Measurements from ENCODE around the gene NUP62. TPM values are rescaled to one million over a fixed set of nuclear protein-coding genes. Genes with fewer than 3 reads are reported as not detected.

Gene NUP62
- polyA plus RNA-seq, 1 donor from 2014 or later = 62.9 TPM

- Mint-ChIP-seq H3K36me3 (peaks cover 4% of the 10 kb centered on the region), H3K4me1 (peaks cover 3 to 20% (median 6%) of the 10 kb centered on the region in 3 donors), H3K4me3 (no peak overlapping the region), H3K9me3 (no peaks in the 10 kb centered on the region), H3K27ac (peak overlapping the region in 1 of 3 donors; percentile 43), H3K27me3 (peaks cover 2% of the 10 kb centered on the region)
Measured at GRCh38 chr19:49879243-49879963, 49.9 kb downstream of the NUP62 start.

- Mint-ChIP-seq H3K4me3 (no peak overlapping the region), H3K27me3 (peaks cover 2% of the 10 kb centered on the region), H3K9me3 (no peaks in the 10 kb centered on the region), H3K4me1 (peaks cover 3 to 20% (median 6%) of the 10 kb centered on the region in 3 donors), H3K27ac (no peak overlapping the region), H3K36me3 (peaks cover 4% of the 10 kb centered on the region)
Measured at GRCh38 chr19:49878744-49879070, 50.6 kb downstream of the NUP62 start.

- Mint-ChIP-seq H3K4me1 (peaks cover 3 to 20% (median 6%) of the 10 kb centered on the region in 3 donors), H3K27ac (no peak overlapping the region), H3K36me3 (peaks cover 2% of the 10 kb centered on the region), H3K9me3 (no peaks in the 10 kb centered on the region), H3K4me3 (no peak overlapping the region), H3K27me3 (peaks cover 2% of the 10 kb centered on the region)
Measured at GRCh38 chr19:49877879-49878743, 51.2 kb downstream of the NUP62 start.

GRCh38 chr19:49877020-49877878 is 52.1 kb downstream of the NUP62 start, which contains the start of the genes AKT1S1 and TBC1D17:
AKT1S1 (minus strand) TSS chr19:49877355; CDS start chr19:49873295, 4,060 bp downstream.
TBC1D17 (plus strand) TSS chr19:49877702; CDS start chr19:49877724, 22 bp downstream.
- Mint-ChIP-seq H3K36me3 (peaks cover 1% of the 10 kb centered on the region), H3K27me3 (peaks cover 2% of the 10 kb centered on the region), H3K27ac (no peak within 1 kb of the TSS), H3K4me1 (peaks cover 3 to 20% (median 6%) of the 10 kb centered on the region in 3 donors), H3K9me3 (no peaks in the 10 kb centered on the region), H3K4me3 (no peak within 1 kb of the TSS)

GRCh38 chr19:49876422-49877019 is 52.8 kb downstream of the NUP62 start:
- Mint-ChIP-seq H3K4me1 (peaks cover 3 to 24% (median 6%) of the 10 kb centered on the region in 3 donors), H3K36me3 (peaks cover 1% of the 10 kb centered on the region), H3K27ac (no peak overlapping the region), H3K27me3 (peaks cover 2% of the 10 kb centered on the region), H3K4me3 (no peak overlapping the region), H3K9me3 (no peaks in the 10 kb centered on the region)

- H3K9me3 Mint-ChIP-seq = no peaks in the 10 kb centered on the region
- peaks cover 3 to 24% (median 6%) of the 10 kb centered on the region in 3 donors for H3K4me1 Mint-ChIP-seq
- H3K4me3 Mint-ChIP-seq = no peak overlapping the region
- peaks cover 1% of the 10 kb centered on the region for H3K36me3 Mint-ChIP-seq
- no peak overlapping the region for H3K27ac Mint-ChIP-seq
- H3K27me3 Mint-ChIP-seq = peaks cover 2% of the 10 kb centered on the region
Measured at GRCh38 chr19:49875857-49876421, 53.4 kb downstream of the NUP62 start.

- peak overlapping the region in 1 of 3 donors; percentile 19 for H3K27ac Mint-ChIP-seq
- H3K4me3 Mint-ChIP-seq = peak overlapping the region in 1 of 4 donors; percentile 88
Measured at GRCh38 chr19:49875177-49875576, 54.1 kb downstream of the NUP62 start.

GRCh38 chr19:49874503-49875157 is 54.7 kb downstream of the NUP62 start:
- Mint-ChIP-seq H3K4me3 (peak overlapping the region in 2 of 4 donors; percentile 38 to 88), H3K9me3 (no peaks in the 10 kb centered on the region), H3K36me3 (peaks cover 1% of the 10 kb centered on the region), H3K27ac (peak overlapping the region in 1 of 3 donors; percentile 19), H3K4me1 (peaks cover 3 to 30% (median 6%) of the 10 kb centered on the region in 3 donors), H3K27me3 (peaks cover 2% of the 10 kb centered on the region)

More at GRCh38 chr19:49875177-49875576, 54.1 kb downstream of the NUP62 start:
- peaks cover 1% of the 10 kb centered on the region for H3K36me3 Mint-ChIP-seq
- peaks cover 2% of the 10 kb centered on the region for H3K27me3 Mint-ChIP-seq
- peaks cover 3 to 29% (median 6%) of the 10 kb centered on the region in 3 donors for H3K4me1 Mint-ChIP-seq
- no peaks in the 10 kb centered on the region for H3K9me3 Mint-ChIP-seq

- peaks cover 2% of the 10 kb centered on the region for H3K27me3 Mint-ChIP-seq
- peaks cover 3 to 27% (median 6%) of the 10 kb centered on the region in 3 donors for H3K4me1 Mint-ChIP-seq
- no peaks in the 10 kb centered on the region for H3K36me3 Mint-ChIP-seq
- H3K4me3 Mint-ChIP-seq = no peak overlapping the region
- no peaks in the 10 kb centered on the region for H3K9me3 Mint-ChIP-seq
- peak overlapping the region in 2 of 3 donors; percentile 23 to 60 for H3K27ac Mint-ChIP-seq
Measured at GRCh38 chr19:49873834-49874233, 55.5 kb downstream of the NUP62 start.

GRCh38 chr19:49873129-49873521 is 56.2 kb downstream of the NUP62 start:
- Mint-ChIP-seq H3K4me1 (peaks cover 3 to 25% (median 3%) of the 10 kb centered on the region in 3 donors), H3K36me3 (no peaks in the 10 kb centered on the region), H3K27ac (no peak overlapping the region), H3K9me3 (no peaks in the 10 kb centered on the region), H3K27me3 (peaks cover 2% of the 10 kb centered on the region), H3K4me3 (no peak overlapping the region)

- no peaks in the 10 kb centered on the region for H3K9me3 Mint-ChIP-seq
- H3K27me3 Mint-ChIP-seq = no peaks in the 10 kb centered on the region
- no peak overlapping the region for H3K27ac Mint-ChIP-seq
- peak overlapping the region in 2 of 4 donors; percentile 34 to 44 for H3K4me3 Mint-ChIP-seq
- no peaks in the 10 kb centered on the region for H3K36me3 Mint-ChIP-seq
- peaks cover 5 to 26% (median 5%) of the 10 kb centered on the region in 3 donors for H3K4me1 Mint-ChIP-seq
Measured at GRCh38 chr19:49872245-49873128, 56.8 kb downstream of the NUP62 start.

- Mint-ChIP-seq H3K36me3 (no peaks in the 10 kb centered on the region), H3K4me3 (peak overlapping the region in 1 of 4 donors; percentile 69), H3K4me1 (peaks cover 7 to 30% (median 11%) of the 10 kb centered on the region in 3 donors), H3K27ac (peak overlapping the region in 1 of 3 donors; percentile 50), H3K27me3 (no peaks in the 10 kb centered on the region), H3K9me3 (no peaks in the 10 kb centered on the region)
Measured at GRCh38 chr19:49871349-49871985, 57.8 kb downstream of the NUP62 start.
